Measurements from ENCODE around the gene SLC9A3.

Gene SLC9A3

DNA sequence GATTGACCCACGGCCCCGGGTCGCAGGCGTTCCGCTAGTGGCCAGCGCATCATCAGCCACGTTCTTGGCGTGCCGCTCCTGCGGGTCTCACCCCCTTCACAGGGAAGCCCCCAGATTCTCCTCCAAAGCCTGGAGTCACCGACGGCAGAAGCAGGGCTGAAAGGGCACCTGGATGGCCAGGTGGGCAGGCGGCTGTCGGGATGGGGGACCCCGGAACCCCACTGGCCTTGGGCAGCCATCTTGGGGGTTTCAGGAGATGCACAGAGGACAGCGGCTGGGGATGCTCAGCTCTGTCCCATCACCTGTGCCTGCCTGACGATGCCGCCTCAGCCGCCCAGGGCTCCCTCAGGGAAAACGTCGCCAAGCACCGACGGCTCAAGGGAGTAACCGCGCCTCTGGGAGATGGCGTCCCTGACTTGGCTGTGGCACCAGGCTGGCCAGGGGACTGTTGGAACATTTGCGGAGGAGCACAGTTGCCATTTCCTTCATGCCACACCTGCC lies 14.1 kb upstream of the SLC9A3 start:
- no peak for DNase-seq

DNA sequence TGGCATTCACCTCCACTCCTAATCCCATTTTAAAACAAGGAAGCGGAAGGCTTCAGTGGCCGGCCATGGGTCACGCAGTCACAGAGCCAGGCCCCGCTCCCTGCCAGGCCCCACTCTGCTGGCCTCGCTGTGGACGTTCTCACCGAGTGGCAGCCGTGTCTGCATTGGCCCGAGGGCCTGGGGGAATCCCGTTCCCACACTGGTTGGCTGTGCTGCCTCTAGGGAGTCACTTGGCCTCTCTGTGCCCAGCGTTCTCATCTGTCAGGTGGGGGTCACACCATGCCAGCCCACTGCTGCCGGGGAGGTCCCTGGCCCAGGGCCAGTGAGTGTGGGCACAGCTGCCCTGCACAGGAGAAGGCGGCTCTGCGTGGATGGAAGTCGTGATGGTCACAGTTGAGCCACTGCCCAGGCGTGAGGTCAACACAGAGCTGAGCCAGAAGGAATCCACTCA lies 13.4 kb upstream of the SLC9A3 start:
- no peak for DNase-seq

- no peak for DNase-seq
Observed at GRCh38 chr5:537098-537497, 12.8 kb upstream of the SLC9A3 start.

DNA sequence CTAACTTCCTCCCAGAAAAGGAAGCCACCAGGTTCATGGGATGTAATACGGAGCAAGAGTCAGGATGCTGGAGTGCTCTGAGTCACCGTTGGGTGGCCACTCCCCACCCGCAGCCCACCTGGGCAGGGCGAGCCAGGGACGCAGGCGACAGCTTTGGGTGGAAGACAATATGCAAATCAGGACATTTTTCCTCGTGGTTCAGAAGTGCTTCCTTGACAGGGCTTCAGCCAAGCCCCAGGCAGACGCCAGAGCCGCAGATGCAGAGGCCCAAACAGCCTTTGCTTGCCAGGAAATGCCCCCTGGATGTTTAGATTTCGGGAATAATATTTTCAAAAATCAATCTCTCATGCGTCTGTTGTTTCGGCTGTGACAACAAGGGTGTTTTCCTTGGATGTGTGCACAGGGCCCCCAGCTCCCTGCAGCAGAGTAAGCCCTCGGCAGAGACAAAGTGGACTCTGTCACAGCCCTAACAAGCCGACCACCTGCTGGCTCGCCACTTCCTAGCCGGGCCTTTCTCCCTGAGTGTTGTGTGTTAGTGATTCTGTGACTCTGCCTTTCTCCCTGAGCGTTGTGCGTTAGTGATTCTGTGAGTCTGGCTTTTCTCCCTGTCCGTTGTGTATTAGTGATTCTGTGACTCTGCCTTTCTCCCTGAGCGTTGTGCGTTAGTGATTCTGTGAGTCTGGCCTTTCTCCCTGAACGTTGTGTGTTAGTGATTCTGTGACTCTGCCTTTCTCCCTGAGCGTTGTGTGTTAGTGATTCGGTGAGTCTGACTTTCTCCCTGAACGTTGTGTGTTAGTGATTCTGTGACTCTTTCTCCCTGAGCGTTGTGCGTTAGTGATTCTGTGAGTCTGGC lies 11.8 kb upstream of the SLC9A3 start:
- peak; percentile 48 for DNase-seq

GRCh38 chr5:534743-535671 lies 10.8 kb upstream of the SLC9A3 start:
- DNase-seq, result no peak

GRCh38 chr5:533955-534742 lies 9.9 kb upstream of the SLC9A3 start:
- DNase-seq, result no peak

GRCh38 chr5:533243-533954 lies 9.2 kb upstream of the SLC9A3 start:
- no peak for DNase-seq

GRCh38 chr5:532521-533242 lies 8.4 kb upstream of the SLC9A3 start:
- DNase-seq, result no peak

- no peak for DNase-seq
Observed at GRCh38 chr5:531749-532315, 7.6 kb upstream of the SLC9A3 start.

DNA sequence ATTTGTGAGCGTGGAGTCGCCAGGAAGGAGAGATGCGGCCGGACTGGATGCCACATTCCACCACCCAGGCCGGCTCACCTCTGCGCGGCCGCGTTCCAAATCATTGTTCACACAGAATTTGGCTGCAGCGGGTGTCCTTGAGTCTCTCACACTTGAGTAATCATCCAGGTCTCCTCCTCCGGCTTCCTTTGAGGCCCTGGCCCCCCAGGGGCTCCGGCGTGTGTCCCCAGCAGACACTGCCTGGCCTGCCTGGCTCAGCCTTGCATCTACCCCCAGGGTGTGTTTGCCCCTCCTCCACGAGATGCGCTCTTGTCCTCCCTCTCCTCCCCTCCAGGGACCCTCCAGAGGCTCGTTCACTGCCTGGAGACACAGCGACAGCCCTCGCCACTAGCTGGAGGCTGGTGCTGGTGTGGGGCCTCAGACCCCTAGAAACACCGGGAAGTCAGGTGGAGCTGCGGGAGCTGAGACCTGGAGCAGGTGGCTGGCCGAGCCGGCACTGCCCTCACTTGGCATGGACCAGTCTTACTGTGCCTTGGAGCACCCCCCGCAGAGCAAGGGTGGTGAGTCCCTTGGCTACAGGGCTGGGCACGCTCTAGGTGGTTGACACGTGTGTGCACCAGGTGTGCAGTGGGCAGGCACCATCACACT lies 7.0 kb upstream of the SLC9A3 start:
- peak; percentile 65 for DNase-seq

DNA sequence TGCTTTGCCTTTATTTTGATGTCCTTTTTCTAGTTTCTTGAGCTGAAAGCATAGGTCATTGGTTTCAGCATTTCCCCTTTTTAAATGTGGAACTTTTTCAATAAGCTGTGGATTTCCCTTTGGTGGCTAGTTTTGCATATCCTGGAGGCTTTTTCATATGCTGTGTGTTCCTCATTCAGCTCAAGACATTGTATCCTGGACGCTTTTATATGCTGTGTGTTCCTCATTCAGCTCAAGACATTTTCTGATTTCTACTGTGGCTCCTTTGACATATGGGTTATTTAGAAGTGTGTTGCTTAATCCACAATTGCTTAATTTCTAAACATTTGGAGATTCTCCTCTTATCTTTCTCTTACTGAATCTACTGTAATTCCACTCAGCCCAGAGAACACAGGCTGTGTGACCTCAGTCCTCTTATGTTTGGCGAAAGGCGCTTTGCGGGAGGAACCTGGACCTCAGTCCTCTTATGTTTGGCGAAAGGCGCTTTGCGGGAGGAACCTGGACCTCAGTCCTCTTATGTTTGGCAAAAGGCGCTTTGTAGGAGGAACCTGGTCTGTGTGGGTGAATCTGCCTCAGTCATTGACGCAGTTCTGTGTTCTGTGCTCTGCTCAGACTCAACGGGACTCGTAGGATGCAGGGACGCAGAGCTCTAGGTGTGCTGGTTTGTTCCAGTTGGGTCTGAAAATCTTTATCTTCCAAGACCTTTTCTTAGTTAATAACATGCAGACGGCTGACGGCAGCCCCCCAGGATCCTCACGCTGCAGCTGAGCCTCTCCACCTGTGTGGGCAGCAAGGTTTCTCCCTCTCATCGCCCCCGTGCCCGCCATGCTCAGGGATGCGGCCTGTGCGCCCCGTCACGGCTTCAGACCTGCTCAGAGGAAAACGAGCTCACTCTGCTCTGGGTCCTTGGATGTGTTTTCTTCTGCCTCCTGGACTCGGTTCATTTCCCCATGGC lies 6.0 kb upstream of the SLC9A3 start:
- DNase-seq, result no peak

DNA sequence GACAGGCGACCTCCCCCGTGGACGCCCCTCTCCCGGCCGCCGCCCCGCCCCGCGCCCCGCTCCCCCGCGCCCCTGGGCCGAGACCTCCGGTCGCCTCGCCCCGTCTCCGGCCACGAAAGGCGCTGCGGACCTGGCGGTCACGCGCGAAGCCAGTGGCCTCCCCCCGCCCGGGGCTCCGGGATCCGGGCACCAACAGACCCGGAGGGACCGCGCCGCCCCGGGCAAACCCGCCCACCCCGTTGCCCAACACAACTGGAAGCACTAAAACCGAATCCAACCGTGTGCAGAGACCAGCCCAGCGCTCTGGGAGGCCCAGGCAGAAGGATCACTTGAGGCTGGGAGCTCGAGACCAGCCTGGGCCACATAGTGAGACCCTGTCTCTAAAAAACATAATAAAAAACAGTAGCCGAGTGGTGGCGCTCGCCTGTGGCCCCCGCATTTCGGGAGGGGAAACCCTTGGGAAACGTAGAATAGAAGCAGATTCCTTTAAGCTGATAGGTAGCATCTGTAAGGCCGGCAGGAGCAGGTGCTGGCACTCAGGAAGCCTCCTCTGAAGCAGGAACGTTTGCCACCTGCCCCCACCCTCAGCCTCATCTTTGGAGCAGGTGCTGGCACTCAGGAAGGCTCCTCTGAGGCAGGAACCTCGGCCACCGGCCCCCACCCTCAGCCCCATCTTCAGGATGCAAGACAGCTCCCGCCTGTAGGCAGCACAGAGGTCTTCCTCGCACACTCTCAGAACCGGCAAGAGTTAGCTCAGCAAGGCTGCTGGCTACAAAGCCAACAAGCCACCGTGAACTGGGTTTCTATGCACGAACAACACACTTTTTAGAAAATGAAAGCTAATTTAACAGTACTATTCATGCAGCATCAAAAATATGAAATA lies 4.6 kb upstream of the SLC9A3 start:
- peak; percentile 70 for DNase-seq

- no peak for DNase-seq
Observed at GRCh38 chr5:527646-528628, 3.7 kb upstream of the SLC9A3 start.

- no peak for DNase-seq
Observed at GRCh38 chr5:526456-527088, 2.3 kb upstream of the SLC9A3 start.

DNA sequence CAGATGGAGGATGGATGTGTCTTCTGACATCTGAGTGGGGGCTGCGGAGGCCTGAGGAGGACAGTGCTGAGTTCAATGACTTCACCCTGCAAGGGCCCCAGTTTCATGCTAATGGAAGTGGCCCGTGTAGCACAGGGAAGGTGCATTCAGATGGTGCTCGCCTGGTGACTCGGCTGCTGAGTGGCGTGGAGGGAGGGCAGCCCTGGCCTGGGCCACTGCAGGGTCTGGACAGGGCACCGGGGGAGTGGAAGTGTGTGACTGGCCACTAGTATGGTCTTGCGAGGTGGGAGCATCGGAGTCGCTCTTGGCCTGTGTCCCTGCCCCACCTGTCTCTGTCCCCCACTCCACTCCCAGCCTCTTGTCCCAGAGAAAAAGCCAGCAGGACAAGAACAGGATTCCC lies 1.7 kb upstream of the SLC9A3 start:
- DNase-seq, result no peak

DNA sequence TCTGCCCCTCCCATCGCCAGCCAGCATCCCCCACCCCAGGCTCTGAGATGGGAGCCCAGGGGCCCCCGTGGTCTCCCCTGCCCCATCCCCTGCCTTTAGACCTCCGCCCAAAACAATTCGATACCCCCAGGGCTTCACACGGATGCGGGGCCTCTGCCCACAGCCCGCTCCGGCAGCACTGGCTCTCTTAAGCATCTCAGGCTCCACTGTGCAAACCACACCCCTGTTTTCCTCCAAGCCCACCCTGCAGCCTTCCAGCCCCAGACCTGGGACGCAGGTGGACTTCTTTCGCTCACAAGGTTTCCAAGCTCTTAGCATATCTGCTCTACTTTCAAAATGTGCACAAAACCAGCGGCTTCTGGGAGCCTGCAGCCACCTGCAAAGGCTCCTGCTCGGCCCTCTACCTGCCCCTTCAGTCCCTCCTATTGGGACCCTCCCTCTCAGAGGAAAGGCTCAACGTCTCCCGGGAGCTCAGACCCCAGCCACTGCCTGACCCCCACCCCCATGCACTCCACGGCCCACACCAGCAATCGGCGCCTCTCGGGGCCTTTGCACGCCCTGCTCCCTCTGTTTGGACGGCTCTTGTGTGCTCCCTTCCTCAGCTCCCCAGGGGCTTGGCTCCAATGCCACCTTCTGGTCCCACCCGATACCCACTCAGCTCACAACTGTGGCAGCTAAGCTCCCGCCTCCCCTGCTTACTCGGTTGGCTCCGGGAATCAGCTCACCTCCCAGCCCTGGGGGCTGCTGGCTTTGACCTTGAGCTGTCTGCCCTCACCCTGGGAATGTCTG lies 918 bp upstream of the SLC9A3 start:
- no peak for DNase-seq

Measured in DMS79 treated with DMSO at 0.1 percent for 48 hours (cell line).